Inferior parietal cortex (tissue), 1 donor: Measurements from ENCODE around the gene XPNPEP1.
A peak's percentile ranks its signal among the peaks of the same experiment; 100 is the strongest.

Source experiments
- DNase-seq: peaks from one replicate; pipeline ENCODE4 v3.0.0-alpha.2; 2016; ENCODE audit errors: extremely low spot score

The XPNPEP1 gene

GRCh38 chr10:109893386-109893785 is 29.9 kb downstream of the XPNPEP1 start:
- no peak for DNase-seq

GRCh38 chr10:109892931-109893330 is 30.4 kb downstream of the XPNPEP1 start:
- DNase-seq, result peak; percentile 46

GRCh38 chr10:109892117-109892516 is 31.2 kb downstream of the XPNPEP1 start:
- no peak for DNase-seq

GRCh38 chr10:109891105-109891504 is 32.2 kb downstream of the XPNPEP1 start:
- no peak for DNase-seq

GRCh38 chr10:109889867-109890266 is 33.4 kb downstream of the XPNPEP1 start:
- DNase-seq, result no peak

- no peak for DNase-seq
Observed at GRCh38 chr10:109887776-109888175, 35.5 kb downstream of the XPNPEP1 start.

GRCh38 chr10:109887243-109887642 is 36.1 kb downstream of the XPNPEP1 start:
- DNase-seq, result no peak

GRCh38 chr10:109886781-109887140 is 36.5 kb downstream of the XPNPEP1 start:
- no peak for DNase-seq

GRCh38 chr10:109886037-109886780 is 37.1 kb downstream of the XPNPEP1 start:
- DNase-seq, result no peak

- peak; percentile 91 for DNase-seq
Observed at GRCh38 chr10:109883859-109884771, 39.2 kb downstream of the XPNPEP1 start.

- DNase-seq, result no peak
Observed at GRCh38 chr10:109882251-109883057, 40.9 kb downstream of the XPNPEP1 start.

- no peak for DNase-seq
Observed at GRCh38 chr10:109881769-109882057, 41.6 kb downstream of the XPNPEP1 start.

- no peak for DNase-seq
Observed at GRCh38 chr10:109880886-109881768, 42.2 kb downstream of the XPNPEP1 start.

GRCh38 chr10:109877546-109877945 is 45.8 kb downstream of the XPNPEP1 start:
- DNase-seq, result no peak

GRCh38 chr10:109875828-109876821 is 47.2 kb downstream of the XPNPEP1 start:
- no peak for DNase-seq

GRCh38 chr10:109875151-109875568 is 48.2 kb downstream of the XPNPEP1 start:
- no peak for DNase-seq

GRCh38 chr10:109871476-109871875 is 51.8 kb downstream of the XPNPEP1 start:
- no peak for DNase-seq

GRCh38 chr10:109866995-109867635 is 56.2 kb downstream of the XPNPEP1 start:
- no peak for DNase-seq

GRCh38 chr10:109866168-109866994 is 56.9 kb downstream of the XPNPEP1 start:
- DNase-seq, result no peak
